ENCODE measurements around the gene MRLN. TPM values are rescaled to one million over a fixed set of nuclear protein-coding genes. Genes with fewer than 3 reads are reported as not detected.
A peak's percentile ranks its signal among the peaks of the same experiment; 100 is the strongest.
"Not testable (repeated sequence)": the region's sequence is repeated elsewhere in the genome, so short reads cannot be mapped to it uniquely, and the experiment has no call there.

The MRLN gene
- polyA plus RNA-seq, 3 donors, result 0.93 to 0.94 TPM; not detected in 1

DNA sequence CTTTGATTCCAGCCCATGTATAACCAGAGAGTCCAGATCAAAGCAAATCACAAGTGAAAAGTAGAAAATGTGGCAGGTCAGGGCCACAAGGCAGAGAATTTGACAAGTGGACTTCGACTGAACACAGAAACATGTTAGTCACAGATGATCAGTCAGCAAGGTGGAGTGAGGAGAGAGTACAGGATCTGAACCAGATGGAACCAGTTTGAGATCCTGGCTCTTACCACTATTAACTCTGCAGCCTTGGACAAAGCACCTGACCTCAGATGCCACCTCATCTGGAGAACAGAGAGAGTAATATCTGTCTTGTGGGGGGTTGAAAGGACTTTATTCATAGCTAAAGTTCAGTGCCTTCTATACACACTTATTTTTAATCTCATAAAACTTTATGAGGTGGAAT lies 4.4 kb downstream of the MRLN start:
- peak in 1 of 3 donors; percentile 24 for DNase-seq (ENCODE audit: low read depth in 3 of 3, low spot score in 2 of 3)

DNA sequence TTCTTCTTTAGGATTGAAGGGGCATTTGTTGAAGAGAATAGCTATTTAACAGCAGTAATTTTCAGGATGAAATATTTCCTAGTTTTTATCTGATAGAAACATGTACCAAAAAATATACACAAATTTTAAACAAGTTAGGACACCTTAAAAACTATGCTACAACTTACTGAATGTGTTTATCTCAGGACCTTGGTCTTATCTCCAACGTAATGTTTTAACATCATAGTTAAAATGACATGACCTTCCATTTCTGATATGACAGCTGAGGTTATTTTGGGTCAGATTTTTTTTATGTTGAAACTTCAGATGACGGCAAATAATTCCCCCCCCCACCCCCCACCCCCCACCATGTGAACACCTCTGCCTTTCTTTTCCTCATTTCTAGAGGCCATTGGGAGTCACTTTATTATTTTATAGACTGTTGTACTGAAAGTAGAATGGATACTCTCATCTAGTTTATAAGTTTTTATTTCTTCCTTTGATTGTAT lies 8.0 kb downstream of the MRLN start:
- no peak for DNase-seq (ENCODE audit: low read depth in 3 of 3, low spot score in 2 of 3)

DNA sequence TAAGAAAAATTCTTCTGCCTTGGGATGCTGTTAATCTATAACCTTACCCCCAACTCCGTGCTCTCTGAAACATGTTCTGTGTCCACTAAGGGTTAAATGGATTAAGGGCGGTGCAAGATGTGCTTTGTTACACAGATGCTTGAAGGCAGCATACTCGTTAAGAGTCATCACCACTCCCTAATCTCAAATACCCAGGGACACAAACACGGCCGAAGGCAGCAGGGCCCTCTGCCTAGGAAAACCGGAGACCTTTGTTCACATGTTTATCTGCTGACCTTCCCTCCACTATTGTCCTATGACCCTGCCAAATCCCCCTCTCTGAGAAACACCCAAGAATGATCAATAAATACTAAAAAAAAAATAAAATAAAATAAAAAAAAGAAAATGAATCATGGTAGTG lies 8.5 kb downstream of the MRLN start:
- DNase-seq (ENCODE audit: low read depth in 3 of 3, low spot score in 2 of 3), result not testable (repeated sequence)

DNA sequence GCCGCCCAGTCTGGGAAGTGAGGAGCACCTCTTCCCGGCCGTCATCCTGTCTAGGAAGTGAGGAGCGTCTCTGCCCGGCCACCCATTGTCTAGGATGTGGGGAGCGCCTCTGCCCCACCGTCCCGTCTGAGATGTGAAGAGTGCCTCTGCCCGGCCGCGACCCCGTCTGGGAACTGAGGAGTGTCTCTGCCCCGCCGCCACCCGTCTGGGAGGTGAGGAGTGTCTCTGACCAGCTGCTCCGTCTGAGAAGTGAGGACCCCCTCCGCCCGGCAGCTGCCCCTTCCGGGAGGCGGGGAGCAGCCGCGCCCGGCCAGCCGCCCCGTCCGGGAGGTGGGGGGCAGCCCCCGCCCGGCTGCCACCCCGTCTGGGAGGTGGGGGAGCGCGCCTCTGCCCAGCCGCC lies 9.1 kb downstream of the MRLN start:
- DNase-seq (ENCODE audit: low read depth in 3 of 3, low spot score in 2 of 3), result not testable (repeated sequence)

DNA sequence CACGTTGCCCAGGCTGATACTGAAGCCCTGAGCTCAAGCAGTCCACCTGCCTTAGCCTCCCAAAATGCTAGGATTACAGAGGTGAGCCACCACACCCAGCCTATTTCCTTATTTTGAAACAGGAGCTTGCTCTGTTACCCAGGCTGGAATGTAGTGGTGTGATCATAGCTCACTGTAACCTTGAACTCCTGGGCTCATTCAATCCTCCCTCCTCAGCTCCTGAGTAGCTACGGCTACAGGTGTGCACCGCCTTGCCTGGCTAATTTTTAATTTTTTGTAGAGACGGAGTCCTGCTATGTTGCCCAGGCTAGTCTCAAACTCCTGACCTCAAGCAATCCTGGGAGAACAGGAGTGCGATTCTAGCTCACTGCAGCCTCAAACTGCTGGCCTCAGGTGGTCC lies 11.7 kb downstream of the MRLN start:
- DNase-seq (ENCODE audit: low read depth in 3 of 3, low spot score in 2 of 3), result no peak

DNA sequence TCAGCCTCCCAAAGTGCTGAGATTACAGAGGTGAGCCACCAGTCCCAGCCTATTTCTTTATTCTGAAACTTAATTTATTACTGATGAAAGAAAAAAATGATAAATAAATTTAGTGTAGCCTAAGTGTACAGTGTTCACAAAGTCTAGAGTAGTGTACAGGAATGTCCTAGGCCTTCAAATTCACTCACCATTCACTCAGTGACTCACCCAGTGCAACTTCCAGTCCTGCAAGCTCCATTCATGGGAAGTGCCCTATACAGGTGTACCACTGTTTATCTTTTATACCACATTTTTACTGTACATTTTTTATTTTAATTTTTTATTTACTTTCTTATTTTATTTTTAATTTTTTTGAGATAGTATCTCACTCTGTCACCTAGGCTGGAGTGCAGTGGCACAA lies 12.2 kb downstream of the MRLN start:
- no peak for DNase-seq (ENCODE audit: low read depth in 3 of 3, low spot score in 2 of 3)

DNA sequence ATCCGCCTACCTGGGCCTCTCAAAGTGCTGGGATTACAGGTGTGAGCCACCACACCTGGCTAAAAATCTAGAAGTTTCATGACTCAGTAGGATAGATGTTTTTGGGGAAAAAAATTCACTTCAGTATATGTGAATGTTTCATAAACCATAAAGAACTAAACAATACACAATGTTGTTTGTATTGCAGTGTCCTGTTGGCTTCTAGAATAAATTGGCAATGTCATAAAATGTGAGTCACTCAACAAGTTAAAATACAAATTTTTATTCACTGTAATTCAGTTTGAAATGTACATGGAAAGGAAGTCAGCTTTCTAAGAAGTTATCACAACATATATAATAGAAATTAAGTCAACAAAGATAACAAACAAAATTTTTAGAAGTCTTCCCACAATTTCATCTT lies 16.5 kb downstream of the MRLN start:
- DNase-seq (ENCODE audit: low read depth in 3 of 3, low spot score in 2 of 3), result no peak

DNA sequence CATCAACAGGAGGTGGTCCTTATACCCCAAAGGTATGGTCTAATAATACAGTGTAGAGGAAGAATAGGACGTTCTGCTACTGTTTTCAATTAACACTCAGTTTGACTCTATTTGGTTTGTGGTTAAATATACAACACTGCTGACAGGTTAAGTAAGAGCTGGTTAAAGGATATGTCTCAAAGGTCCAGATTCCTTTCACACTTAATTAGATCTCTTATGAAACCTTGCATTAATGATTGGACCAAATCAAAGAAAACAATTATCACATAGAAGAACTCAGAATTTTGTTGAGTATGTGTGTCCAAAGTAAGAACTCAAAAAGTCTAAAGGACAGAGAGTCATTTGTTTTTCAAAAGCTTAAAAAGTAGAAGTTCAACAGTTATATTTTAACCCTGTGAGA lies 18.0 kb downstream of the MRLN start:
- no peak for DNase-seq (ENCODE audit: low read depth in 3 of 3, low spot score in 2 of 3)

DNA sequence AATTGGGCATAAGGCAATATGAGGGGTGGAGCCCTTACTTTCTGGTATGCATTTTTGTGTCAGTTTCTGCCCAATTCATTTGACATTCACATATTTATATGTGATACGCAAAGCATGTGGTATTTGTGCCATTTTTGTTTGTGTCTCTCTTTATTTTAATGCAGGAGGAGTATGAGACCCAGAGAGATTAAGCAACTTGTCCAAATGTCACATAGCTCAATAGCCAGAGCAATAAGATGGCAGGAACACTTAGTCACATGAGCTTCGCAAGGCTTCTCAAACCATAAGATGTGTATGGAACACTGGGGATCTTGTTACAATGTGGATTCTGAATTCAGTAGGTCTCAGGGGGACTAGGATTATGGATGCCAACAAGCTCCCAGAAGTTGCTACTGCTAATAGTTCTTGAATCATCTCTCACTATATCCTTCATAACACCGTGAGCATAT lies 19.2 kb downstream of the MRLN start:
- DNase-seq (ENCODE audit: low read depth in 3 of 3, low spot score in 2 of 3), result no peak

DNA sequence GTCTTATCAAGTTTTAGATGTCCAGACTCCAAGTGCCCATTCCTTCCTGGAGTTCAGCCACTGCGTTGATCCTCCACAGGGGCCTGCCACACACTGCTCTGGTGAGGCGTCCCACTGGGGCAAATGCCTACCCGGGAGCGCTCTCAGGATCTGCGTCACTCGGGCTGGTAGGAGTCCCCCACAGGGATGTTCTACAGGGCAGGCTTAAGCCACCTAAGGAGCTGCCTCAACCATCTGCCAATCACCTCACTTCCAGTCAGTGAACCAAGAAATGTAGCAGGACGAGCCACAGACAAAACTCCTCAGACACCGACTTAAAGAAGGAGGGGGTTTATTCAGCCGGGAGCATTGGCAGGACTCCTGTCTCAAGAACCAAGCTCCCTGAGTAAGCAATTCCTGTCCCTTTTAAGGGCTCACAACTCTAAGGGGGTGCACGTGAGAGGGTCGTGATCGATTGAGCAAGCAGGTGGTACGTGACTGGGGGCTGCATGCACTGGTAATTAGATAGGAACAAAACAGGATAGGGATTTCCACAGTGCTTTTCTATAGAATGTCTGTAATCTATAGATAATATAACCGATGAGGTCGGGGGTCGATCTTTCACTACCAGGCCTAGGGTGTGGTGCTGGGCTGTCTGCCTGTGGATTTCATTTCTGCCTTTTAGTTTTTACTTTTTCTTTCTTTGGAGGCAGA lies 19.8 kb downstream of the MRLN start:
- DNase-seq (ENCODE audit: low read depth in 3 of 3, low spot score in 2 of 3), result not testable (repeated sequence)

DNA sequence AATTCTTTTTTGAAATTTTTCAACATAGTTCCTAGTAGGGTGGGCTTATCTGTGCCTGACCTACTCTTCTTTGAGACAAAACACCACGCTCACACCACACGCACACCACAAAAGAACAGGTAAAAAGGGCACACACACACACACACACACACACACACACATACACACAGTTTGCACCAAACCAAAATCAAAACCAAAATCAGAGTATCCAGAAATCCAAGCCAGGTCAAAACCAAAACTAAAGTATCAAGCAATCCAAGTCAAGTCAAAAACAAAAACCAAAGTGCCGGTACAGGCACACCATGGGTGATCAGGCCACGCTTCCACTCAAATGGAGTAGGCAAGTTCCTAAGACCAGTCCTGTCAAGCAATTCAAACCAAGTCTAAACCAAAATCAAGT lies 20.4 kb downstream of the MRLN start:
- not testable (repeated sequence) for DNase-seq (ENCODE audit: low read depth in 3 of 3, low spot score in 2 of 3)

DNA sequence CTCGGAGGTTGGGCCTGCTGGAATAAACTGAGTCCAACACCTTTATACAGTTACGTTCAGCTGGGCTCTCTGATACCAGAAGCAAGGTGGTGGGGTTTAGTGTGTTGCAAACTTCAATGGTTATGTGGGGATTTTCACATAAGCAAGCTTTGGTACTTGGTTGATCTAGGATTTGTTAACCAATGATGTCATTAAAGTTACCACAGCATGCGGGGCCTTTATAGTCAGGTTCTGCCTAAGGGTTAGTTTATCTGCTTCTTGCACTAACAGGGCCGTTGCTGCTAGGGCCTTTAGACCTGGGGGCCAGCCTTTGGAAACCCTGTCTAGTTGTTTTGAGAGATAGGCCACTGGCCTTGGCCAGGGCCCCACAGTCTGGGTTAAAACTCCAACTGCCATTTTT lies 24.1 kb downstream of the MRLN start:
- DNase-seq (ENCODE audit: low read depth in 3 of 3, low spot score in 2 of 3), result not testable (repeated sequence)

DNA sequence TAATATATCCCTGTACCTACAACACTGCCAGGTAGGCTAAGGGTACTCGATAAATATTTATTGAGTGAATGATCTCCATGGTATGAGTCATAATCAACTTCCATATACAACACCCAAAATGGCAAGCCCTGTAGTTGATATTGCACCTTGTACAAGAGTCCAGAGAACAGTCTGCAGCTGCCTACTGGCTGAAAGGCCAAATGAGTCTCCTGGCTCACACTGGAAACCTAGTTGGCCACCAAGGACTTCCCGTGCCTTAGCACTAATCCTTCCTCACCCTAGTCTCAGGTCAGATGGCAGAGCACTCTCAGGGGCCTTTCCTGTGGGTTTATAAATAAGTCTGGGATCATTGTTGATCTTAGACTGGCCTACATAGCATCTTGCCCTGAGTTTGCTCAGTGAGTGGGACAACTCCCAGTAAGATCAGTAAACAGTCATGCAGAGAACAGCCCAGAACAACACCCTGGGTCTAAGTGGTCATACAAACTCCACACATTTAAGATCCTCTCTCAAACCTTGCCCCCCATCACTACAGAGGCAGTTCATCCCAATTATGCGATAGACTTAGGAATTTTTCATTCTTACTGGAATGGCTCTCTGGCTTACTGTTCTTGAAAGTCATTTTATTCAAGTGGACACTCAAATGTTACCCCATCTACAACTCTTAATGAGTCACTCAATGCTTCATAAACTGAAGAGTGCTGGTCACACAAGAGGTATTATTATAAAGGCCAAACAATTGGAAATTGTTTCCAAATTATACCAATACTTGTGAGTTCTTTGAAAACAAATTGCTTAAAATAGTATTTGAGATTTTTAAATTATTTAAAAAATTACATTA lies 28.9 kb downstream of the MRLN start:
- no peak for DNase-seq (ENCODE audit: low read depth in 3 of 3, low spot score in 2 of 3)

DNA sequence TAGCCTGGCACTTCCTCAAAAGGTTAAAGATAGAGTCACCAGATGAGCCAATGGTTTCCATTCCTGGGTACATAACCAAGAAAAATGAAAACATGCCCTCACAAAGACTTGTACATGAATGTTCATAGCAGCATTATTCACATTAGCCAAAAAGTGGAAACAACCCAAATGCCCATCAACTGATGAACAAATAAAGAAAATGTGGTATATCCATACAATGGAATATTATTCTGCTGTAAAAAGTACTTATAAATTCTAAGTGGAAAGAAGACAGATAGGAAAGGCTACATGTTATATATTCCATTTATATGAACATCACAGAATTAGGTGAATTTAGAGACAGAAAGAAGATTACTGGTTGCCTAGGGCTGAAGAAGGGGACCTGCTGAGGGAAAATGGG lies 32.9 kb downstream of the MRLN start:
- no peak for DNase-seq (ENCODE audit: low read depth in 3 of 3, low spot score in 2 of 3)

DNA sequence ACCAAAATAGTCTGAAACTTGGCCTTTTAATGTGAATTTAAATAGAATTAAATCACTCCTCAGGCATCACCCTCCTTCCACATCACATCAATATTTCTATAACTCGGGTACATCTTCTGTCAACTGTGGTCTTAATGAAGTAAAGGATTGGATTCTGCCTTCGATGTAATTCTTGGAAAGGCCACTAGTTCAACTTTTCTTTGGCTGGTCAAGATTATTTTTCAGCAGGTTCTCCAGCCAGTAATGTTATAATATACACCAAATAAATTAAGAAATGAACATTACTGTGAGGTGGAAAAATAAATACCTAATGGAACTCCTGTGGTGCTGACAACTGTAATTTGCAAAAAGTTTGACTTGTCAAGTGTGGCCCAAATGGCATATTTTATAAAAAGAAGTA lies 33.9 kb downstream of the MRLN start:
- no peak for DNase-seq (ENCODE audit: low read depth in 3 of 3, low spot score in 2 of 3)

DNA sequence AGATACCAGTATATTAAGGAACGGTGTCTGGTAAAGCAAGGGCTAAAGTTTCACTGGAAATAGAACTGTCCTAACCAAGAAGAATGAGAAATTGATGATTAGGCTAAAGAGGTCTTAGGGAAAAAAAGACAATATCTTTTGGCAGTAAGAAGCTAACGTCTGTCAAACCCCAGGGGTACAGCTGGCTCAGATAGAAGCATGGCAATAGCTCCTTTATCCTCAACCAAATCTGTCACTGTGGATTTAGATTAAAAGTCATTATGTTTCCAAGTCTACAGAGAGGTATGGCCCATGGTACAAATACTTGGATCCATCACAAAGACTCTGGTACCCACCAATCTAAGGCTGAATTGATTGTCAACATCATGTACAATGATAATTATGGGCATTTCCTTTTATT lies 35.0 kb downstream of the MRLN start:
- DNase-seq (ENCODE audit: low read depth in 3 of 3, low spot score in 2 of 3), result no peak

DNA sequence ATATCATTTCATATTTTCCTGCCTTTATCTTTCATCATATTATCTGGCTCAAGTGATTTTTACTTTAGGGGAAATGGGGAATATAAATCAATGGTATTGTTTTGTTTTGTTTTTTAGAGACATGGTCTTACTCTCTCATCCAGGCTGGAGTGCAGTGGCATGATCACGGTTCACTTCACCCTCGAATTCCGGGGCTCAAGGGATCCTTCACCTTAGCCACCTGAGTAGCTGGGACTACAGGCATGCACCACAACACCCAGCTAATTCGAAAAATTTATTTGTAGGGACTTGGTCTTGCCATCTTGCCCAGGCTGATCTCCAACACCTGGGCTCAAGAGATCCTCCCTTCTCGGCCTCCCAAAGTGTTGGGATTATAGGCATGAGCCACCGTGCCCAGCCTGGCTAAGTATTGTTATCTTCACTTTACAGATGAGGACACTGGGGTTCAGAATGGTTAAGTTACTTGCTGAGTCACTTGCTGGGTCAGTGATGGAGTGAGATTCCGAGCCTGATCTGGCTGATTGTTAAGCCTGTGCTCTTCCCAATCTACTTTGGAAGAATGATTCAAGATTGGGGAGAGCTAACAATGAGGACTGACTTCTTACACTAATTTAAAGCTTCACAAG lies 39.9 kb downstream of the MRLN start:
- DNase-seq (ENCODE audit: low read depth in 3 of 3, low spot score in 2 of 3), result no peak

DNA sequence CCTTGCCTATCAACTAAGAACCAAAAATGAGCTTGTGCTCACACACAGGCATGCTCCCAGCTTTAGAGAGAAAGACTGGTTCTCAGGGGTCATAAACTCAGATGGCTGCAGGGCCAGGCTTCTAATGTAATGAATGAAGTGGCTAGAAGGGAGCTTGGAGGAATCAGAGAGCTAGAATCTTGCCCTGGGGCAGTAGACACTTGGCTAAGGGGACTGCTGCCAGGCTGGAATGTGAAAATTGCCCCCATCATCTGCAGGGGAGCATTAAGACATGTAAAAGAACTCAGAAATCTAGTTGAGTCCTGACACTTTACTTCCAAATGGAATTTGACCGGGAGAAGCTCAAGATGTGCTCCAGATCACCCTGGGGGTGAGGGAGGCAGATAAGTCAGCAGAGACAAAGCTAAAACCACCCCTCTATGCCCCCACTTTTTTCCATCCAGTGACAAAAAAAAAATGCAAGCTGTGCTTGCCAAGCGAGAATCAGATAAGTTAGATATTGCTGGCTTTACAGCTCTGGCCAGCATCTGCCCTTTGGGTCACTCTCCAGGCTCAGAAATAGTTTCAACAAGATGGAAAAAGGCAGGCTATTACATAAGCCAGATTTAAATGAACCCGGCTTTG lies 41.3 kb downstream of the MRLN start:
- no peak for DNase-seq (ENCODE audit: low read depth in 3 of 3, low spot score in 2 of 3)

DNA sequence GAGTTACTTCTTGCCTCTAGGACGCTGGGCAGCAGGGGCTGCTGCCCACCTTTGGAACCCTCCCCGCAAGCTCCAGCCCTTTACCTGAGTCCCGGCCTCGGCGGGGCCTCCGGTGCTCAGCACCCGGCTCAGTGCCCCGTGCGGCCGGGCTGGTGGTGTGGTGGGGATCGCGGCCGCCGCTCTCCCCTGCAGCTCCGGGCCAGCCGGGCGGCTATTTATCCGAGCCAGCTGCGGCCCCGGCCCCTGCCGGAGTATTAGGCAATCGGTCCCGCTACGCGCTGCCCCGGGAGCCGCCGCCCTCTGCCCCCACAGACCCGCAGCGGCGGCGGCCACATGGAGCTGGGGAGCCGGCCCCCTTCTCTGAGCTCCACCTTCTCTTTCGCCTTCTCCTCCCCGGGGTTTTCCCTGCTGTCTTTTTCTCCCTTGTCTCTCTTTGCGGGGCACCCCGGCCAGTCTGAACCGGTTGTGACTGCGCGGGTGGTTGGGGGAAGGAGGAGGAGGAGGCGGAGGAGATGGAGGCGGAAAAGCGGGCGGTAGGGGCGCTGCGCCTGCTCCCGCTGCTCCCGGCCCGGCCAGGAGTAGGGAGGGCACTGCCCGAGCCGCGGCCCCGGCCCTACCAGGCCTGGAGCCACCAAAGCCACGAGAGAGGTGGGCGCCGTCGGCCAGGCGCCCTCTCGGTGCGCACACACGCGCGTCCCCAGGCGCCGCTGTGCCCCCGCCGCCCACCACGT lies 43.7 kb downstream of the MRLN start, which contains the start of gene SLC16A9:
Gene SLC16A9, minus strand, starts transcription at position 456 of the 731 bp plus-strand sequence. CDS start 25,559 bp downstream, outside the sequence.
- DNase-seq (ENCODE audit: low read depth in 3 of 3, low spot score in 2 of 3), result peak in 2 of 3 donors; percentile 62

DNA sequence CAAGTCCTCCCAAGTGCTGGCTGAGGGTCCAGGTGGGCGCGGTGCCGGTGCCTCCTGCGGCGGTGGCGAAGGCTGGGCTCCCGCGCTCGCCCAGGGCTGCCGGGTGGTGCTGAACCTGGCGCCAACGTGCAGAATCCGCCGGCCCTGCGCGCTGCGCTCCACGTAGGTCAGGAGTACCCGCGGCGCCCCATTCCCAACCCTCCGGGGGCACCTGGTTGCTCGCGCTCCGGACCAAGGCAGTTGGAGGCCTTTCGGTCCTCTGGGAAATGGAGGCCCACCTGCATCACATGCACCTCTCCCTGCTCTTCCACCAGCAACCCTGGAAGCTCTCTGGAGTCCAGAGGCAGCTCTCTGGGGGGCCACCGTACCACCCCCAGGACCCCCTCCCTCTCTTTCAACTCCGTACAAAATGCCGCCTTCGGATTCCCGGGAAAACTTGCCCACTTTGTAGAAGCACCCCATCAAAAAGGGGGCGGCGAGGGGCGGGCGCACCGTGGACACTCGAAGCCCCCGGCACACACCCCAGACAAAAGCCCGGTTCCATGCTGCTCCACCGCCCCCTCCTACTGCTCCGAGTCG lies 44.4 kb downstream of the MRLN start:
- peak in 2 of 3 donors; percentile 25 to 29 for DNase-seq (ENCODE audit: low read depth in 3 of 3, low spot score in 2 of 3)

All from right renal cortex interstitium (tissue), 3 donors.